Gastrocnemius medialis (tissue), 4 donors: ENCODE results near the gene PNLIPRP2.

Source experiments
- CTCF ChIP-seq, 5 experiments: fragments of 450-650 bp in 3 of 5; fragments of 200-600 bp in 2 of 5; sonication (generic) in 2 of 5; IDR thresholded peaks in 4 of 5; conservative IDR thresholded peaks in 1 of 5; 1 replicate in 4 of 5; 2 replicates in 1 of 5; pipeline ENCODE4 v1.5.1; 2016 to 2019; ENCODE audit warnings: antibody characterized with exemption in 5 of 5, mild to moderate bottlenecking in 3 of 5, moderate library complexity in 3 of 5
- POLR2A ChIP-seq, 2 donors: fragments of 450-650 bp; IDR thresholded peaks; one replicate each; pipeline ENCODE4 v1.6.1; 2017; ENCODE audit warnings: antibody characterized with exemption in 2 of 2, mild to moderate bottlenecking in 2 of 2, moderate library complexity in 2 of 2

GRCh38 chr10:116655568-116655967, 34.8 kb downstream of the PNLIPRP2 start:
- TF ChIP-seq POLR2A (IDR thresholded peaks at IDR 0.05) = no peak
- TF ChIP-seq CTCF (IDR thresholded peaks at IDR 0.05 in 4 of 5, conservative IDR thresholded peaks at IDR 0.05 in 1 of 5) = no peak
